ENCODE data around the gene PI4K2A.

The PI4K2A gene

GRCh38 chr10:97686301-97686961 lies 46.0 kb downstream of the PI4K2A start:
- H3K4me2 ChIP-seq (ENCODE audit: low read length), result peak overlapping the region; percentile 95
- no peaks in the 10 kb centered on the region for H4K20me1 ChIP-seq (ENCODE audit: insufficient read depth, low read length)
- no peaks in the 10 kb centered on the region for H3K36me3 ChIP-seq (replicated peaks; ENCODE audit: low read depth, low read length)
- no peak overlapping the region for H3K27ac ChIP-seq (ENCODE audit: low read length)
- H3K9me3 ChIP-seq (ENCODE audit: insufficient read depth, low read length), result no peaks in the 10 kb centered on the region
- no peak for TF ChIP-seq EZH2phosphoT487 (IDR thresholded peaks at IDR 0.05; ENCODE audit: low read depth)
- TF ChIP-seq, protein P1, sequence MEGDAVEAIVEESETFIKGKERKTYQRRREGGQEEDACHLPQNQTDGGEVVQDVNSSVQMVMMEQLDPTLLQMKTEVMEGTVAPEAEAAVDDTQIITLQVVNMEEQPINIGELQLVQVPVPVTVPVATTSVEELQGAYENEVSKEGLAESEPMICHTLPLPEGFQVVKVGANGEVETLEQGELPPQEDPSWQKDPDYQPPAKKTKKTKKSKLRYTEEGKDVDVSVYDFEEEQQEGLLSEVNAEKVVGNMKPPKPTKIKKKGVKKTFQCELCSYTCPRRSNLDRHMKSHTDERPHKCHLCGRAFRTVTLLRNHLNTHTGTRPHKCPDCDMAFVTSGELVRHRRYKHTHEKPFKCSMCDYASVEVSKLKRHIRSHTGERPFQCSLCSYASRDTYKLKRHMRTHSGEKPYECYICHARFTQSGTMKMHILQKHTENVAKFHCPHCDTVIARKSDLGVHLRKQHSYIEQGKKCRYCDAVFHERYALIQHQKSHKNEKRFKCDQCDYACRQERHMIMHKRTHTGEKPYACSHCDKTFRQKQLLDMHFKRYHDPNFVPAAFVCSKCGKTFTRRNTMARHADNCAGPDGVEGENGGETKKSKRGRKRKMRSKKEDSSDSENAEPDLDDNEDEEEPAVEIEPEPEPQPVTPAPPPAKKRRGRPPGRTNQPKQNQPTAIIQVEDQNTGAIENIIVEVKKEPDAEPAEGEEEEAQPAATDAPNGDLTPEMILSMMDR (IDR thresholded peaks at IDR 0.05; ENCODE audit: low read depth, low read length), result peak; percentile 18; the same call in 1 of the 2 replicates
- peak overlapping the region; percentile 48 for H3K9ac ChIP-seq (ENCODE audit: low read length)
- H2AFZ ChIP-seq (ENCODE audit: low read depth, low read length), result peak overlapping the region; percentile 83; the same call in 1 of the 2 replicates
- H3K27me3 ChIP-seq (ENCODE audit: low read depth, low read length), result no peaks in the 10 kb centered on the region
- H3K79me2 ChIP-seq (ENCODE audit: low read length), result no peaks in the 10 kb centered on the region
- peak overlapping the region; percentile 80 for H3K4me3 ChIP-seq (ENCODE audit: low read length)
- peaks cover 9% of the 10 kb centered on the region for H3K4me1 ChIP-seq (ENCODE audit: low read length)

GRCh38 chr10:97686962-97687784 lies 46.7 kb downstream of the PI4K2A start, which contains the start of gene AVPI1:
Gene AVPI1, minus strand, starts transcription at chr10:97687241. Its CDS starts 7,336 bp downstream, at chr10:97679905.
- no peaks in the 10 kb centered on the region for H3K79me2 ChIP-seq (ENCODE audit: low read length)
- H3K4me1 ChIP-seq (ENCODE audit: low read length), result peaks cover 9% of the 10 kb centered on the region
- H3K4me3 ChIP-seq (ENCODE audit: low read length), result peak within 1 kb of the TSS; percentile 80
- no peaks in the 10 kb centered on the region for H3K9me3 ChIP-seq (ENCODE audit: insufficient read depth, low read length)
- peak within 1 kb of the TSS; percentile 96 for H2AFZ ChIP-seq (ENCODE audit: low read depth, low read length)
- H3K36me3 ChIP-seq (replicated peaks; ENCODE audit: low read depth, low read length), result no peaks in the 10 kb centered on the region
- H4K20me1 ChIP-seq (ENCODE audit: insufficient read depth, low read length), result no peaks in the 10 kb centered on the region
- H3K4me2 ChIP-seq (ENCODE audit: low read length), result peak within 1 kb of the TSS; percentile 95
- no peaks in the 10 kb centered on the region for H3K27me3 ChIP-seq (ENCODE audit: low read depth, low read length)
- peak within 1 kb of the TSS; percentile 74 for H3K9ac ChIP-seq (ENCODE audit: low read length)
- TF ChIP-seq, protein P1 (IDR thresholded peaks at IDR 0.05; ENCODE audit: low read depth, low read length), result no peak
- no peak for TF ChIP-seq EZH2phosphoT487 (IDR thresholded peaks at IDR 0.05; ENCODE audit: low read depth)
- no peak within 1 kb of the TSS for H3K27ac ChIP-seq (ENCODE audit: low read length)

DNA sequence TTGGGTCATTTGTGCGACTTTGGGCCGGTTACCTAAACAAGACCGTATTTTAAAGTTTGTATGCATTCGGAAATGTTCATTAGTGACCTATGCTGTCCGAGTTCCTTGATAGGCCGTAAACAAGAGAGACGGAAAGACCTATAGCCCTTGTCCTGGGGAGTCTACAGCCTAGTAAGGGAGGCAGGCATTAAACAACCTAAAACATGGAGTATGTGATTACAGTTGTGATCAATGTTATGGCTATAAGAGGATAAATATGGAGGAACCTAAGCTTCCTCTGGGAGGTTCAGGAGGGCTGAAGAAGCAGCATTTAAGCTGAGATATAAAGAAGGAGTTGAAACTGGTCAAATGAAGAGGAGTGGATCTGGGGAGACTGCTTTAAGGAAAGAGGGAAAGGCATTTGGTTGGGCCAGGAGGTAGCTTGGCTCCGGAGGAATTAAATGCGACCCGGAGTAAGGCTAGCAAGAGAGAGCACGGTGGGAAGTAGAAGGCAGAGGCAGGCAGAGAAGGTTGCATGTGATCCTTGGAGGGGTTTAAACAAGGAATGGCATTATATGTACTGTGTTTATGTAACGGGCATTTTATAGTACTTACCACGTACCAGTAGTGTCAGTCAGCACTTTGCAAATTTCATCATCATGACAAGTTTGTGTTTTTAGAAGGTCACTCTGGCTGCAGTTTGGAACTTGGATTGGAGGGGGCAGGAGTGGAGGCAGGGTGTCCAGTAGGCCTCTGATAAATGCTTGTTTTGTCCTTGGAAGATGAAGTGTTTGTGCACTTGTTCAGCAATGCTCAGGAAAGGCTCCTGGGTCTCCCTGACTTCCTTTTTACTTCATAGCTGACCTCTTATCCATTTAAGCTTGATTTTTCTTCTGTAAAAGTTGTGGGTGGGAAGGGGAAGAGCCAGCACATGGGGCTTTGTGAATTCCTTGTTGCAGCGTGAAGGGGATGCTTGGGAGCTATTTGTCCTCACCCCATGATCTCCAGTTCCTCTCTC lies 47.6 kb downstream of the PI4K2A start:
- peak overlapping the region; percentile 95 for H3K4me2 ChIP-seq (ENCODE audit: low read length)
- H3K27me3 ChIP-seq (ENCODE audit: low read depth, low read length), result no peaks in the 10 kb centered on the region
- TF ChIP-seq, protein P1 (IDR thresholded peaks at IDR 0.05; ENCODE audit: low read depth, low read length), result no peak
- TF ChIP-seq EZH2phosphoT487 (IDR thresholded peaks at IDR 0.05; ENCODE audit: low read depth), result no peak
- peak overlapping the region; percentile 74 for H3K9ac ChIP-seq (ENCODE audit: low read length)
- no peaks in the 10 kb centered on the region for H4K20me1 ChIP-seq (ENCODE audit: insufficient read depth, low read length)
- H3K4me1 ChIP-seq (ENCODE audit: low read length), result peaks cover 9% of the 10 kb centered on the region
- peak overlapping the region; percentile 96 for H2AFZ ChIP-seq (ENCODE audit: low read depth, low read length)
- no peak overlapping the region for H3K27ac ChIP-seq (ENCODE audit: low read length)
- H3K9me3 ChIP-seq (ENCODE audit: insufficient read depth, low read length), result no peaks in the 10 kb centered on the region
- no peaks in the 10 kb centered on the region for H3K79me2 ChIP-seq (ENCODE audit: low read length)
- H3K36me3 ChIP-seq (replicated peaks; ENCODE audit: low read depth, low read length), result no peaks in the 10 kb centered on the region
- H3K4me3 ChIP-seq (ENCODE audit: low read length), result peak overlapping the region; percentile 80
